Activated CD4-positive, alpha-beta T cell treated with anti-CD3 and anti-CD28 coated beads, Interleukin-2, amount 50 U/mL, for 1 hour (primary cell): ENCODE measurements around the gene SH3BP1.

Experiments used
- DNase-seq: peaks from one replicate; pipeline ENCODE4 v3.0.0-alpha.2; 2020

The SH3BP1 gene

GRCh38 chr22:37617431-37617830 lies 22.0 kb upstream of the SH3BP1 start:
- no peak for DNase-seq

- no peak for DNase-seq
These were observed 21.3 kb upstream of the SH3BP1 start for GRCh38 chr22:37618072-37618656.

GRCh38 chr22:37618674-37619073 lies 20.8 kb upstream of the SH3BP1 start:
- no peak for DNase-seq

DNA sequence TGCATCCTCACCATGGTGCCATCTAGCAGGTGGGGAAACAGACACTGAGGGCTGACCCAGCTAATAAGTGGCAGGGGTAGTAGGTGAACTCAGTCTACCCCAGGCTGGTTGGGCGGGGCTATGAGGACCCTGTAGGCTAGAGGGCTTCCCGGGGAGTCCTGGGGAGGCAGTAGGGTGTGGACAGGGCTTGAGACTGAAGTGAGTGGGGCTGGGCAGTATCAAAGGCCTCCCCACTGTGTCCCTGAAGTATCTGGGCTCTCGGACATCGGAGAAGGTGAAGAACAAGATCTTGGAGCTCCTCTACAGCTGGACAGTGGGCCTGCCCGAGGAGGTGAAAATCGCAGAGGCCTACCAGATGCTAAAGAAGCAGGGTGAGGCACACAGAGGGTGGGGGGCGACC lies 19.5 kb upstream of the SH3BP1 start:
- DNase-seq, result no peak

- DNase-seq, result no peak
These were observed 18.1 kb upstream of the SH3BP1 start for GRCh38 chr22:37621352-37621860.

DNA sequence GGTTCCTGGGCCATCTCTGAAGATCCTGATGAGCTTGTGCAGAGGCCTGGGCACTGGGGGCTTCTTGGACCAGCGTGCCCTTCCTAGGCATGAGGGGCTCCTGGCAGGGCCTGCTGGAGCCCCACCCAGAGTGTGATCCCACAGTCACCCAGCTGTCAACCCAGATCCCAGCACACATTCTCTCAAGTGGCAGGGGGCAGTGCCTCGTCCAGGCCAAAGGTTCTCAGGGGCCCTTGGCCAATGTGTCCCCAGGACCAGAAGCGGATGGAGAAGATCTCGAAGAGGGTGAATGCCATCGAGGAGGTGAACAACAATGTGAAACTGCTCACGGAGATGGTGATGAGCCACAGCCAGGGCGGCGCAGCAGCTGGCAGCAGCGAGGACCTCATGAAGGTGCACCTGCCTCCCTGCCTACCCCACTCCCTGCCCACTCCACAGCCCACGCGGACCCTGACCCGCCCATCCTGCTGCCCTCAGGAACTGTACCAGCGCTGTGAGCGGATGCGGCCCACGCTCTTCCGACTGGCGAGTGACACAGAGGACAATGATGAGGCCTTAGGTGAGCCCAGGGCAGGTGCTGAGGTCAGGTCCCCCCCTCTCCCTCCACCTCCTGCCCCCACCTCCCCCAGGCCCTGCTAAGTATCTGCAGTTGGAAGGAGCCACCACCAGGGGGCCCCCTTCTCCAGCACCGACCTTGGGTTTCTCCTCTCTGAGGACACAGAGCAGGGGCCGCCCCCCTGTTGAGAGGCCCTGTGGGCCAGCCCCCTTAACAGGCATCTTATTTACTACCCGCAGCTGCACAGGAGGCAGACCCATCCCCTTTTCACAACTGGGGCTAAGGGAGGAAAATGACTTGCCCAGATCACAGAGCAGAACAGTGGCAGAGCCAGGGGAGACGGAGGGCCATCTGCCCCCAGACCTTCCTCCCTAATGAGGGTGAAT lies 16.1 kb upstream of the SH3BP1 start:
- DNase-seq, result peak; percentile 78

DNA sequence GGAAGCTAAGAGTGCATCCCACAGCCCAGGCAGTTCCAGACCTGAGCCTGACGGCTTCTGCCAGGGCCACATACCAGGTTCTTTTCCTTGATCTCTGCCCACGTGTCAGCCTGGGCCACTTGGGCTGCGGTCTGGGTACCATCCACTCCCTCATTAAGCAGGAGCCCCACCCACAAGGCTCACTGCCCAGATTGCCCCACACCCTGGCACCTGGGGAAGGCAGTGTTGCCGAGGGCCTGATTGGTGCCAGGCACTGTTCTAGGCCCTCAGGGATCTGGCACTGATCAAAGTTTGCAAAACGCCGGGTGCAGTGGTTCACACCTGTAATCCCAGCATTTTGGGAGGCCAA lies 15.5 kb upstream of the SH3BP1 start:
- DNase-seq, result no peak

DNA sequence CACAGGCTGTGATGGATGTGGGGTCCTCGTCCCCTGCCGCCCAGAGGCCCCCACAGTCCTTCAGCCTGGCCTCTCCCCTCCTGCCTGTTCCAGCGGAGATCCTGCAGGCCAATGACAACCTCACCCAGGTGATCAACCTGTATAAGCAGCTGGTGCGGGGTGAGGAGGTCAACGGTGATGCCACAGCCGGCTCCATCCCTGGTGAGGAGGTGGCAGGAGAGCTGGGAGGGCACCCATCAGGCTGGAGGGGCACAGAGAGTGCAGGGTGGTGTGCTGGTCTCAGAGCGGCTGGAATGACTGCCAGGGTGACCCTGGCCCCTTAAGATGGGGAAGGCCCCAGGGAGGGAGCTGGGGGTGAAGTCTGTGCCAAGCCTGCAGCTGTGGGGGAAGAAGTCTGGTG lies 14.6 kb upstream of the SH3BP1 start:
- no peak for DNase-seq

DNA sequence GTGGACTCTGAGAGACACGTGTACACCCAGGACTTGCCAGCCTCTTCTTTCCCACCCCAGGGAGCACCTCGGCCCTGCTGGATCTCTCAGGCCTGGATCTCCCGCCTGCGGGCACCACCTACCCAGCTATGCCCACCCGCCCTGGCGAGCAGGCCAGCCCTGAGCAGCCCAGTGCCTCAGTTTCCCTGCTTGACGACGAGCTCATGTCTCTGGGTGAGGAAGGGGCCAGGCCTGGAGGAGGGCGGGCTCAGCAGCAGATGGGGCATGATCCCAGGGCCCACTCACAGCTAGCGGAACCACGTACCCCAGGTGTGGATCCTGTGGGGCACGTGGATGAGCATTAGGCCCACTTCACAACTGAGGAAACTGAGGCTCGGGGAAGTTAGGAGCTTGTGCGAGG lies 13.7 kb upstream of the SH3BP1 start:
- DNase-seq, result no peak

DNA sequence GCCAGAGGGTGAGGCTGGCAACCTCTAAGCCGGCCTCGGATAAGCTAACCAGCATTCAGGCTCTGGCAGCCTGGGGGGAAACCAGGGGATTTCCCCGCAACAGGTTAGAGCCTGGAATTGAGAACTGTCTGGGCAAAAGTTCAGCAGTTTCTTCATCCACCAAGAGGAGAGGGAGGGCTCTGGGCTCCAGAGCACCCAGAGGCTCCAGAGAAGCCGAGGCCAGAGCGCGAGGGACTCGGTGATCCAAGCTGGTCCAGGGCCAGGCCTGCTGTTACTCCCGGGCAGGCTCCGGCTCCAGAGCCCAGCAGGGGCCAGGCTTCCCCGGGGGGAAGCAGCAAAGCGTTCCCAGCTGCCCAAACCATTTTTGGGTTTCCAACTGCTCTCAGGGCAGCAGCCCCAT lies 13.3 kb upstream of the SH3BP1 start:
- no peak for DNase-seq

DNA sequence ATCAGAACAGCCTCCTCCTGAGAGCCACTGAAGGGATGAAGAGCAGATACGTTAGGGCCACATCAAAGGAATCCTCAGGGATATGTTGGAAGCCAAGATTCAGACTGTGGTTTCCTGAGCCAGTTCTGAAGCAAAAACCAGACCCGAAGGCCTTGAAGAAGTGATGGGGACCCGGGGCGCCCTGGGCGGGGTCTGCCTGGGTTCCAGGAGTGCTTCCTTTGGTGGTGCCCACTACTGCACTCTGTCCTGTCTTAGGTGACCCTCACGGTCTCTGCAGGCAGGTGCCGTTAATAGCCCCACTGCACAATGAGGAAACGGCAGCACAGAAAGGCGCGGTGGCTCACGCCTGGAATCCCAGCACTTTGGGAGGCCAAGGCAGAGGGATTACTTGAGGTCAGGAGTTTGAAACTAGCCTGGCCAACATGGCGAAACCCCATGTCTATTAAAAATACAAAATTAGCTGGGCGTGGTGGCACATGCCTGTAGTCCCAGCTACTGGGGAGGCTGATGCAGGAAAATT lies 12.9 kb upstream of the SH3BP1 start:
- no peak for DNase-seq

DNA sequence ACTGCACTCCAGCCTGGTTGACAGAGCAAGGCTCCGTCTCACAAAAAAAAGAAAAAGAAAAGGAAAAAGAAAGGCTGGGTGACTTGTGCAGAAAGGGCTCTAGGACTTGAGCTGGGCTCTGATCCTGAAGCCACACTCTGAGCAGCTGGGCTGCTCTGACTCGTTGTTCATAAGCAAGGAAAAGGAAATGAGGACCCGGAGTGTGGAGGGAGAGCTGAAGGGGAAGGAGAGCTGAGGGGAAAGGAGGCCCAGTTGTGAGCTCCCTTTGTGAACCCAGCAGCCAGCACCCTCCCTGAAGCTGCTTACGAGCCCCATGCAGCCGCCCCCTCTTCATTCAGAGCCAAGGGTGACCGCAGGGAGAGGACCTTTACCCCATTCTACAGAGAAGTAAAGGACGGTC lies 12.3 kb upstream of the SH3BP1 start:
- no peak for DNase-seq

- peak; percentile 41 for DNase-seq
These were observed 11.9 kb upstream of the SH3BP1 start for GRCh38 chr22:37627545-37627944.

GRCh38 chr22:37628830-37629229 lies 10.6 kb upstream of the SH3BP1 start:
- no peak for DNase-seq

DNA sequence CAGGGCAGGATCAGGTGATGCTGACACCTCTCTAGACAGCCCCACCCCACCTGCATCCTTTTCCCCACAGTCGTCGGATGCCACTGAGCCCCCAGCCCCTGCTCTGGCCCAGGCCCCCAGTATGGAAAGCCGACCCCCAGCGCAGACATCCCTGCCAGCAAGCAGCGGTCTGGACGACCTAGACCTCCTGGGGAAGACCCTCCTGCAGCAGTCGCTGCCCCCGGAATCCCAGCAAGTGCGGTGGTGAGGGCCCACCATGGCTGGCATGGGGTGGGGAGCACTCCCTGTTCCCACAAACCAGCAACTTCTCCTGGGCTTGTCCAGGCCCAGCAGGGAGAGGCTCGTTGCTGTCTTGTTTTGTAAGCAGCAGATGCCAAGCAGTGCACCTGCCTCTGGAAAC lies 9.5 kb upstream of the SH3BP1 start:
- no peak for DNase-seq

GRCh38 chr22:37630839-37631435 lies 8.5 kb upstream of the SH3BP1 start:
- DNase-seq, result no peak

GRCh38 chr22:37631448-37632173 lies 7.9 kb upstream of the SH3BP1 start:
- no peak for DNase-seq

DNA sequence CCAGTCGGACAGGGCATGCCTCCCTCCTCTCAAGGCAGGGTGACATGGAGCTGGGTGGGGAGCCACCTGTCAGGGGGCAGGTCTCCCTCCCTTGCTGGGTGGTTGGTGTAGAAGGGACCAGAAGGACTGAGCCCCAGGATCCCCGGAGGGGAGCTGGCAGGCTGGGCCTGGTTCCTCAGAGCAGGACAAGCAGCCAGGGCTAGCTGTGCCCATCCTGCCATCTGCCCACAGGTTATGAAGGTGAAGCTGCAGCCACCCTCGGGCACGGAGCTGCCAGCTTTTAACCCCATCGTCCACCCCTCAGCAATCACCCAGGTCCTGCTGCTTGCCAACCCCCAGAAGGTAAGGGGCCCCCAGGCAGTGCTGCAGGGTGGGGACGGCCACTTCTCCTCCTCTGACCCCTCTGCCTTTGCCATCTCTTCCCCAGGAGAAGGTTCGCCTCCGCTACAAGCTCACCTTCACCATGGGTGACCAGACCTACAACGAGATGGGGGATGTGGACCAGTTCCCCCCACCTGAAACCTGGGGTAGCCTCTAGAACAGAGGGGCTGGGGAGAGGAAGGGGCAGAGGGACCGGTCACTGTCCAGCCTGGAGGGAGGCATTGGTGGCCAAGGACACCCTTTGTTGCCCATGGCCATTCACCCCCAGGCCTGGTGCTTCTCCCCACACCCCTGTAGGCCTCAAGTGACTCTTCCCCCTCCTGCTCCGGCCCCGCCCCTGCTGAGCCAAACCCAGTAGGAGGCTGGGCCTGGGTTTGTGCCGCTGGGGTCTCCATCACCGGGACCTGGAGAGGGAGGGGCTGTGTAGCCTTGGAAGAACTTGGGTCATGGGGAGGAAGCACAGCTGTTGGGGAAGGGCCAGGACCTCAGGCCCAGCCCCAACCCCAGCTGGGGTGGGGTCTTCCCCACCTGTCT lies 7.0 kb upstream of the SH3BP1 start:
- DNase-seq, result no peak

DNA sequence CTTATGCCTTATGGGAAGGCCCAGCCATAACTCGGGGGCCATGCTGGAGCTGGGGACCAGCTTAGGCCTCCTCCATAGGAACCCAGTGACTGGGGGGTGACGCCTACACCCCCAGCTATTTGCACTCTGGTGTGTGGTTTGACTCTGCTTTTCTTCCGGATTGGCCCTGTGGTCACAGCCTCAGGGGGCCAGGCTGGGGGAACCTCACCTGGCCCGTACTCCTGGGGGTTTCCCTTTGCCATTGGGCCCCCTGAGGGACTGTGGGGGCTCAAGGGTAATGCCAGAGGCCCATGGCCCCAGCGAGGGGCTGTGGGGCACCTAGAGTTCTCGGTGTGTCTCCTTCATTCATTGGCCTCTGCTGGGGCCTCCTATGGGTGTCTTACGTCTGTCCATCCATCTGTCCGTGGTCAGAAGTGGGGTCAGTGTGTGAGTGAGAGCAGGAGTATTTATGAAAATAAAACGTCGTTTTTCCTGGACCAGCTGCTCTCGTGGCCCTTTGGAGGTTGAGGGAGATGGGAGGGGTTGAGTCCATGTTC lies 6.3 kb upstream of the SH3BP1 start:
- no peak for DNase-seq

DNA sequence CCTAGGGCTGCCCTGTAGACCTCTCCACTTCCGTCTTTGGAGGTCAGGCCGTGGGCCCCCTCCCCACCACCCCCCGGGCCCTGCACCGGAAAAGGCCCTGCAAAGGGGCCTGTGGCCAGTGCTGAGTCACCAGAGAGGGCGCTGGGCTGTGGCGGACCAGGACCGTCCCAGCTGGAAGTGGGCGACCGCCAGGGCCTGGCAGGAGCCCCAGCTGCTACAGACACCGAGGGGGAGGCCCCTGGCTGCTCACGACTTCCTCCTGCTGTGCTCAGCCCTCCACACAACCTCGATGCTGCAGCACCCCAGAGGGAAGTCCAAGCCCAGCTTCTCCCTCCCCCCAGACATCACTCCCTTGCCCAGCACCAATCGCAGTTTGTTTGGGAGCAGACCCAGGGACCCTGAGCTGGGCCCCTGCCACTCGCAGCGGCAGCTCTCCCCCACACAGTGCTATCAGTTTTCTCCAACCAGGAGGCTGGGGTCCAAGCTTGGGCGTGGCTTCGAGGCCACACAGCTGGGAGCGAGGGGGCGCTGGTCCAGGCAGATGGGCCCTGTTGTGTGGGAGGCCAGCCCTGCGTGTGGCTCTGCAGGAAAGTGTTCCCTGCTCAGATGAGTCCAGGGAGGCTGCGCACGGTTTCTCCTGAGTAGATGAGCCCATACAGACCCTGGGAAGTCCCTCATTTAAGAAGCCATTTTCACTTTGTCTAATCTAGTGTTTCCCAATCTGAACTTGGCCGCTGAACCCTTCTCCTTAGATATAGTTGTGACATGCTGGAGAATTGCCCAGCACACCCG lies 5.6 kb upstream of the SH3BP1 start:
- DNase-seq, result peak; percentile 42

- DNase-seq, result no peak
These were observed 5.0 kb upstream of the SH3BP1 start for GRCh38 chr22:37634417-37634924.
